Breast epithelium (tissue), 4 donors: ENCODE measurements around the gene PTPN9. TPM values are rescaled to one million over a fixed set of nuclear protein-coding genes. Genes with fewer than 3 reads are reported as not detected.

Source experiments
- DNase-seq, 2 donors: peaks; one replicate each; pipeline ENCODE4 v3.0.0-alpha.2; 2019; ENCODE audit warnings: low spot score in 2 of 2
- H3K27ac ChIP-seq, 2 donors: fragments of 200-600 bp; sonication (generic) in 1 of 2; one replicate each; pipeline ENCODE4 v1.5.1; 2016 to 2019; ENCODE audit warnings: mild to moderate bottlenecking in 1 of 2
- H3K27me3 ChIP-seq, 2 donors: fragments of 200-600 bp; sonication (generic) in 1 of 2; one replicate each; pipeline versions ENCODE4 v1.5.1 to v1.6.0; 2017 to 2019; ENCODE audit warnings: control low read depth in 1 of 2, mild to moderate bottlenecking in 1 of 2
- H3K36me3 ChIP-seq: fragments of 200-600 bp; one replicate; pipeline ENCODE4 v1.5.1; 2019
- H3K4me1 ChIP-seq, 2 donors: fragments of 200-600 bp; sonication (generic); one replicate each; pipeline ENCODE4 v1.5.1; 2016 to 2019; ENCODE audit warnings: control low read depth in 1 of 2
- H3K4me3 ChIP-seq, 3 donors: fragments of 200-600 bp; sonication (generic); 1 replicate in 2 of 3; 2 replicates in 1 of 3; pipeline ENCODE4 v1.5.1; 2016 to 2019; ENCODE audit warnings: mild to moderate bottlenecking in 3 of 3, moderate library complexity in 2 of 3
- H3K9me3 ChIP-seq, 2 donors: fragments of 200-600 bp; sonication (generic) in 1 of 2; one replicate each; pipeline ENCODE4 v1.5.1; 2016 to 2019; ENCODE audit warnings: control low read depth in 1 of 2
- POLR2A ChIP-seq: fragments of 450-650 bp; IDR thresholded peaks from one replicate; pipeline ENCODE4 v1.6.1; 2016; ENCODE audit warnings: antibody characterized with exemption, mild to moderate bottlenecking, moderate library complexity
- POLR2AphosphoS5 ChIP-seq, 3 donors: sonication (generic); formaldehyde crosslinking; IDR thresholded peaks; one replicate each; pipeline ENCODE4 v1.6.1; 2017; ENCODE audit warnings: antibody characterized with exemption in 3 of 3
- intact Hi-C: fragments of 100-400 bp; cut with DNase I; formaldehyde crosslinking; loops from one replicate; pipeline ENCODE4 v1.15.1; 2023; ENCODE audit warnings: low total_unique reads
- total RNA-seq, 3 donors: library from RNA; depleted of rRNA; stranded (reverse); fragments of >200 nt; gene quantifications; one replicate each; pipeline ENCODE4 v1.1.0, GENCODE V29; 2016
- TF ChIP-seq, protein P1 (sequence below), 3 donors: fragments of 450-650 bp; IDR thresholded peaks; one replicate each; pipeline ENCODE4 v1.5.1; 2016 to 2017; ENCODE audit warnings: antibody characterized with exemption in 3 of 3, mild to moderate bottlenecking in 3 of 3, moderate library complexity in 3 of 3

Gene PTPN9
- total RNA-seq, 3 donors from 2014 or later: 16.2 to 23.9 (median 19.9) TPM

- H3K9me3 ChIP-seq: no peaks in the 10 kb centered on the region
- no peaks in the 10 kb centered on the region for H3K4me1 ChIP-seq
- intact Hi-C loops: no loop called here
- DNase-seq: no peak
- H3K27me3 ChIP-seq: no peaks in the 10 kb centered on the region
- H3K36me3 ChIP-seq: no peaks in the 10 kb centered on the region
- TF ChIP-seq, protein P1, sequence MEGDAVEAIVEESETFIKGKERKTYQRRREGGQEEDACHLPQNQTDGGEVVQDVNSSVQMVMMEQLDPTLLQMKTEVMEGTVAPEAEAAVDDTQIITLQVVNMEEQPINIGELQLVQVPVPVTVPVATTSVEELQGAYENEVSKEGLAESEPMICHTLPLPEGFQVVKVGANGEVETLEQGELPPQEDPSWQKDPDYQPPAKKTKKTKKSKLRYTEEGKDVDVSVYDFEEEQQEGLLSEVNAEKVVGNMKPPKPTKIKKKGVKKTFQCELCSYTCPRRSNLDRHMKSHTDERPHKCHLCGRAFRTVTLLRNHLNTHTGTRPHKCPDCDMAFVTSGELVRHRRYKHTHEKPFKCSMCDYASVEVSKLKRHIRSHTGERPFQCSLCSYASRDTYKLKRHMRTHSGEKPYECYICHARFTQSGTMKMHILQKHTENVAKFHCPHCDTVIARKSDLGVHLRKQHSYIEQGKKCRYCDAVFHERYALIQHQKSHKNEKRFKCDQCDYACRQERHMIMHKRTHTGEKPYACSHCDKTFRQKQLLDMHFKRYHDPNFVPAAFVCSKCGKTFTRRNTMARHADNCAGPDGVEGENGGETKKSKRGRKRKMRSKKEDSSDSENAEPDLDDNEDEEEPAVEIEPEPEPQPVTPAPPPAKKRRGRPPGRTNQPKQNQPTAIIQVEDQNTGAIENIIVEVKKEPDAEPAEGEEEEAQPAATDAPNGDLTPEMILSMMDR (IDR thresholded peaks at IDR 0.05): no peak
- TF ChIP-seq POLR2AphosphoS5 (IDR thresholded peaks at IDR 0.05) (no peak), POLR2A (no peak)
- no peak overlapping the region for H3K27ac ChIP-seq
- H3K4me3 ChIP-seq: no peak overlapping the region
These were observed 147.8 kb downstream of the PTPN9 start for GRCh38 chr15:75431270-75431669.

DNA sequence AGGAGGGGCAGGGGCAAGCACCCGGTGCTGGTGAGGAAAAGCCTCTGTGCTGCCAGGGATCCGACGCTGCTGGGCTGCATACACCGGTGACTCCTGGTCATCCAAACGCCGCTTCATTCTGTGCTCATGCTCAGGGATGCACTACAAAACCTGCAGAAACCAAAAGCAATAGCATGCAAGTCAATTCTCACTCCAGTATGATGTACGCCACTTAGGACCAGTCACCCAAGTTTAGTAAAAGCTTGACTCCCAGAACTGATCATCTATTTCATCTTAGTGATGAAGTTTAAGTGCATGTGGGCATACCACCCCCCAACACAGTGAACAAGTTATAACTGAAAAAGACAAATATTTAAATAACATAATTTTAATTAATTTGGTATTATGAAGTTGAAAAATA is 148.9 kb downstream of the PTPN9 start:
- no peak for DNase-seq
- intact Hi-C loops: no loop called here
- Histone ChIP-seq H3K4me1 (no peaks in the 10 kb centered on the region), H3K36me3 (no peaks in the 10 kb centered on the region), H3K27ac (no peak overlapping the region), H3K9me3 (no peaks in the 10 kb centered on the region), H3K27me3 (no peaks in the 10 kb centered on the region), H3K4me3 (no peak overlapping the region)
- TF ChIP-seq, protein P1 (IDR thresholded peaks at IDR 0.05): no peak
- TF ChIP-seq POLR2A (no peak), POLR2AphosphoS5 (IDR thresholded peaks at IDR 0.05) (no peak)

- TF ChIP-seq, protein P1 (IDR thresholded peaks at IDR 0.05): no peak
- TF ChIP-seq POLR2A (no peak), POLR2AphosphoS5 (IDR thresholded peaks at IDR 0.05) (no peak)
- no peak for DNase-seq
- H3K36me3 ChIP-seq: no peaks in the 10 kb centered on the region
These were observed 151.0 kb downstream of the PTPN9 start for GRCh38 chr15:75428152-75428551.

GRCh38 chr15:75425966-75426500 is 153.1 kb downstream of the PTPN9 start:
- TF ChIP-seq POLR2A: no peak
- intact Hi-C loops: no loop called here
- Histone ChIP-seq H3K36me3 (peaks cover 5% of the 10 kb centered on the region), H3K27ac (no peak overlapping the region), H3K9me3 (no peaks in the 10 kb centered on the region), H3K4me3 (no peak overlapping the region), H3K27me3 (no peaks in the 10 kb centered on the region), H3K4me1 (no peaks in the 10 kb centered on the region)
- no peak for DNase-seq

More at GRCh38 chr15:75428152-75428551, 151.0 kb downstream of the PTPN9 start:
- no peak overlapping the region for H3K27ac ChIP-seq
- no peak overlapping the region for H3K4me3 ChIP-seq
- H3K4me1 ChIP-seq: no peaks in the 10 kb centered on the region
- H3K27me3 ChIP-seq: no peaks in the 10 kb centered on the region
- H3K9me3 ChIP-seq: no peaks in the 10 kb centered on the region
- intact Hi-C loops: no loop called here

- no peak for TF ChIP-seq POLR2AphosphoS5 (IDR thresholded peaks at IDR 0.05)
- TF ChIP-seq POLR2A: no peak
- TF ChIP-seq, protein P1 (IDR thresholded peaks at IDR 0.05): no peak
- Histone ChIP-seq H3K27me3 (no peaks in the 10 kb centered on the region), H3K27ac (no peak overlapping the region), H3K36me3 (peaks cover 5% of the 10 kb centered on the region), H3K4me1 (no peaks in the 10 kb centered on the region), H3K9me3 (no peaks in the 10 kb centered on the region), H3K4me3 (no peak overlapping the region)
- intact Hi-C loops: no loop called here
- no peak for DNase-seq
These were observed 156.6 kb downstream of the PTPN9 start for GRCh38 chr15:75422554-75422953.

DNA sequence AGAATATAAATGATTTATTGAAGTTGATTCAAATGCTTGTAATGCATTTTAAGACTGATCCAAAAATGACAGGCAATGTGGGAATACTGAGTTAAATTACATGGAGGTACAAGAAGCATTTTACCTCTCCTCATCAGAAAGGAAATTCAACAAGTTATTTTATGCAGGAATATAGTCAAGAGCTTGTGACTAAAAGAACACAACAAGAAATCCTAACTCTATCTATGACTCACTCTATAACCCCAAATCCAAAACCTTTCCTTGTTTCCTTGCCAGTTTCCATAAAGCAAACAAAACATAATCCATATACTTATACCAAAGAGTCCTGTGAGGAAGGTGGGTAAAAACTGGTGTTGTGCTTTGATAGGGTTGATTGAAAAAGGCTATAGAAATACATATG is 158.4 kb downstream of the PTPN9 start:
- Histone ChIP-seq H3K36me3 (peaks cover 5% of the 10 kb centered on the region), H3K27ac (no peak overlapping the region), H3K27me3 (no peaks in the 10 kb centered on the region), H3K4me3 (no peak overlapping the region), H3K4me1 (no peaks in the 10 kb centered on the region), H3K9me3 (no peaks in the 10 kb centered on the region)
- no peak for DNase-seq
- TF ChIP-seq, protein P1 (IDR thresholded peaks at IDR 0.05): no peak
- no peak for TF ChIP-seq POLR2AphosphoS5 (IDR thresholded peaks at IDR 0.05)
- no peak for TF ChIP-seq POLR2A
- intact Hi-C loops: no loop called here
